Hematopoietic multipotent progenitor cell treated with erythropoietin and hydrocortisone succinate and interleukin-3 and kit ligand, for 4 days (in vitro differentiated cells): ENCODE results near the gene LTO1.

ENCODE experiments used
- DNase-seq: peaks from one replicate; pipeline ENCODE4 v3.0.0-alpha.2; 2015

The LTO1 gene

DNA sequence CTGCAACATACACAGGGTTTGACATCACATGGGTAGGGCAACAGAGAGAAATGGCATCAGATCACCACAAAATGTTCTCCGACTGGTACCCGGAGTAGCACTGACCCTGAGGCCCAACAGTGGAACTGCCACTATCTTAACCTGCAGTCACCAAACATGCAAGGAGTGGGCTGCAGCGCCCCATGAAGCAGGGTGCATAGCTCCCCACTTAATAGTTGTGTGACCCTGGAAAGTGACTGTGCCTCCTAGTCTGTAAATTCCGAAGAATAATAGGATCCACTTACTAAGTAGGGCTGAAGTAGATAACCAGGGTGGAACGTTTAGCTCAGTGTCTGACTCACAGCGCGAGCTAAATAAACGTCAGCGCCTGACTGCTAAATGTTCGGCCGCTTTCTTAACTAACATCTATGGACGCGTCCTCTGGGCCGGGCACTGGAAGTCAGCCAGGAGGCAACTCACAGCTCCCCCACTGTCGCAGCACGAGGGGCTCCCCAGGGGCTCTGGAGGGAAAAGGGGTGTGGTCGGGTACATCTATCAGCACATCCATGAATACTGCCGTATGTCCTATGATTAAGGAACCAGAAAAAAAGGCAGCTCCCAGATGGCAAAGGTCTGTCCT lies 777 bp downstream of the LTO1 start:
- DNase-seq, result peak; percentile 65

DNA sequence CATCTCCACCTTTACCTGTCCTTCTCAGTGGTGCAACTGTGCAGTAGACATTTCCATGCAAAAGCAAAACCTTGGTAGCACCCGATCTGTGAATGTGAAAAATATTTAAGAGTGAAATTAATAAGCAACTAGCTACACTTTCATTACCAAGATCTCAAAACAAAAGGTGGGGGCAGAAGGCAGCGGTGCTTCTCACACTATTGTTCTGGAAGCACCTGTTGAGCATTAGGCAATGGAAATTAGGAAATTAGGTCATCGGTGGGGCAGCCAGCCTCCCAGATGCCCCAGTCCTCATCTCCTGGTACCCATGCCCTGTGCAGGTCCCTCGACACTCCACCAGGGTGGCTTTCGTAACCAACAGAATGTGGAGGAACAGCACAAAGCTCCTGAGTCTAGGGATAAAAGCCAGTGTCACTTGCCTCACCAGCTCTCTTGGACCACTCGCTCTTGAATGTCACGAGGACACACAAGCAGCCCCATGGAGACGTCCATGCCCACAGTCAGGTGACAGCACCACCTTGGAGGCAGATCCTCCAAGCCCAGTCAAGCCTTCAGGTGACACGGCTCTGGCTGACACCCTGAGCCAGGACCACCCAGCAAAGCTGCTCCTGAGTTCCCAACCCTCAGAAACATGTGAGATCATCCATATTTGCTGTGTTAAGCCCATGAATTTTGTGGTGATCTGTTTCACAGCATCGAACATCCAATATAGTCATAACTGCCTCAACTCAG lies 3.3 kb downstream of the LTO1 start:
- DNase-seq, result no peak

DNA sequence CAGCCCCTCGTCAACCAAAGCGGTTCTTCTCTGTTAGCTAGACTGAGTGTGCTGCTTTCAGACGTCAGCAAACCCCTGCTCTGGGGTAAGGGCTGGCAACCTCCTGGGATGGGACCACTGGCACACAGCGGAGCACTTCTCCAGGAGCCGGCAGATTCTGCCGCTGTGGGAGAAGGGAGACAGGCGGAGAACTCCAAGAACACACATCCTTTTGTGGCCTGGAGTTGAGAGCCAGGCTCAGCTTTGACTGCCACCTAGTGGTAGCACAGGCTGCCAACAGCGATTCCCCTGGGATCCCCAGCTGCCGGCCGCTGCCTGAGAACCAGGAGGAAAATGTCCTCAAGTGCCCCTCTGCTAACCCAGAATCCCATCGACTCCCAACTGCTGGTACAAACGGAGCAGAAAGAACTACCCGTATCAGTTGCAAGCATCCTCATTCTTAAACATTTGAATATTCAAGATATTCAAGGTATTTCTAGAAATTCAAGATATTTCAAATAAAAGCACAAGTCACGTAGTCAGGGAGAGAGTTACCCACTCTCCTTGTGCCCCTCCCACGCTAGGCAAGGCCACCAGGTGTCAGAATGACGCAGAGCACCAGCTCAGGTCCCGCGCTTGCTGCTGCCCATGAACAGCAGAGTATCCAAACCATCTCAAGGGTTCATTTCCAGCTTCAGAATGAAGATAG lies 4.9 kb downstream of the LTO1 start:
- DNase-seq, result peak; percentile 79

DNA sequence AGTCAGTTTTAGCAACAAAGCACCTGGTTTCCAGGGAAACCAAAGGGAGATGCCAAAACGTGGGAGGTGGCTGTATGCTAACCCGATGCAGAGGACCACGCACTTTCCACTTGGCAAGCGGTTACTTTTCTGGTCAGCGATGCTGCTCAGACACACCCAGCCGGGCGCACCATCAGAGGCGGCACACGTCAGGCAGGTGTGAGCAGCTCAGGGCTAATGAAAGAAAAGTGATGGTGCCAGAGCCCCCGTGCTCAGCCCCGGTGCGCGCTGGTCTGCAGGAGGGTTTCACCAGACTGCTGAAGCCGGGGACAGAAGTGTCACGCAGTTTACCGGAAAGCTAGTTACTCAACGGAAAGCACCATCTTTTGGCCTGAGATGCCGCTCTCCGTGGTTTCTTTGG lies 5.7 kb downstream of the LTO1 start:
- DNase-seq, result no peak

DNA sequence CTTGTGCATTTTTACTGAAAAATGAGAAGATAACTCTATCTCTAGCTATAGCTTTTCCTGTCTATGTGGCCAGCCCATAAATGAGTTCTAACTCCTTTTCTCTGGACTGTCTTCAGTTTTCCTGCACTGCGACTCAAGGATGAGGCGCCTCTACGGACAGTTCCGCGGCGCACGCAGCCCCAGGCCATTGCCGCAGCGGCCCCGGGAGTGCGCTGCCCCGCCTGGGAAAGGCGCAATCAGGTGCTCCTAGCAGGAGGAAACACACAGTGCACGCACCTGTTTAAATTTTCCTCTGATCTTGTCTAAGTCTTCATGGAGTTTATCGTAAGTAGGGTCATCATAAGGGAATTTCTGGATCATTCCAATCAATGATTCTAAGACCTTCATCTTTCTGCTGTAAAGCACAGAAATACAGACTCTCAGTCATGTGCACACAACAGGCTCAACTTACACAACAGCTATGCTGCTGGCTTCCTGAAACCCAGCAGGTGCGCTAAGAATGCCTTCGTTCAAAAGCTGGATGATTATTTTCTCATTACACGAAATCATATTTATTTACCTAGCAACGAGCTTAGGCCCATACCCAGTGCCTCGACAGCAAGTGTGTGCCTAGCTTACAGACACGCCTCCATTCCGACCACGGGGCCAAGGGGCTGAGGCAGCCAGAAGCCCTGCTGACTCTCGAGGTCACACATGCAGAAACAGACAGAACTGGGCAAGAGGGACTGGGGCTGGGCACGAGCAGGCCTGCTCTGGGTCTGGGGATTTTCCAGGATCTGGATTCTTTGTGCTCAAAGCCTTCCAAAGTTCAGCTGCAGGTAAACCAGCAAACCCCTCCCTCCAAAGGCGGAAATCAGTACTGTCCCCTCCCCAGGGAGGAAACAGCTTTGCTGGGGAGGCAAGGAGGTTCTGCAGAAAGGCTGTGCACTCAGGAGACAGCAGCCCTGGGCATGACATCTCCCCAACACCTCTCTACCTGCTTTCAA lies 7.2 kb downstream of the LTO1 start:
- no peak for DNase-seq

DNA sequence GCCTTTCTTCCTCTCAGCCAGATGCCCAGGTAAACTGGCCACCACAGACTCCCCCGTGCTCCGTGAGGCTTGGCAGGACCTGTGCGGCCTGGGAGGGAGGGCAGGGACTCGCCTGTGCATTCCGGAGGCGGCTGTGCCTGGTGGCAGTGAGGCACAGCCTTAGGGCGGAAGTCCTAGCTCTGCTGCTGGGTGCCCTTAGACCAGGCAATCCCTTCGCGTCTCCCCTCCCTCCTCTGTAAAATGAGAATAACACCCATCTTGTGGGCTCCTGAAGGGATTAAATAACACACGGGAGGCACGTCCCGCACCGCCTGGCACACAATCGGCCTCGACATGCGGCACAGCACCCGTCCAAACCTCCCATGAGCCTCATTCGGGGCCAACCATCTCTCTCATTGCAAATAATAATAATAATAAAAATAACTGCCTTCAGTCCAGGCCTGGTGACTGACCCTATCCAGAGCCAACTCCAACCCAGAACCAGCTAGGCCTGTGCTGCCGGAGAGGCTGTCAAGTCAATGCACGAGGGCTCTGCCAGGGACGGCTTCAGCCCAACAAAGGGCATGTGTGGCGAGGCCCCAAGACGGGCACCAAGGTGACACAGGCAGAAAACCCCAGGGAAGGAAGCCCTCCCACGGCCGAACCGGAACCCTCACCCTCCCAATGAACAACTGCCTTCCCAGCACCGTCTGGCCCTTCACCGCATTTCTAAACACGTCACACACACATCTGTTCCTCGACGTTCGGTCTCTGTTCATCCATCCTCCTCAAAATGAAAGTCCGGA lies 8.2 kb downstream of the LTO1 start:
- DNase-seq, result no peak

DNA sequence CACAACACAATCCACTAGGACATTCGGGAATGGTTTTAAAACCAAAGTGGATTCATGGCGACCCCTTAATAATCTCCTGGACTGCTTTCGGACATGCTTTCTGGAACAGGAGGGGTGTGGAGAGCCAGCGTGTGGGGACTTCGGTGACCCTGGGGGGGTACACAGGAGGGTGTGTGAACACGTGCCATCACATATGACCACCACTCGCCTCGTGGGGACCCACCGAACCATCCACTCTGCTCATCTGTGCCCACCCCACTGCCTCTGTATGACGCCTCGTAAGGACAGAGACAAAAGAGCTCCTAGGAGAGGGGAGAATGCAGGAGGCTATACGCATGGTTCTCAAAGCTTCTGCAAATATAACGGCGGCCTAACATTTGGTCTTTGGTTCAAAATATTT lies 8.9 kb downstream of the LTO1 start:
- no peak for DNase-seq

DNA sequence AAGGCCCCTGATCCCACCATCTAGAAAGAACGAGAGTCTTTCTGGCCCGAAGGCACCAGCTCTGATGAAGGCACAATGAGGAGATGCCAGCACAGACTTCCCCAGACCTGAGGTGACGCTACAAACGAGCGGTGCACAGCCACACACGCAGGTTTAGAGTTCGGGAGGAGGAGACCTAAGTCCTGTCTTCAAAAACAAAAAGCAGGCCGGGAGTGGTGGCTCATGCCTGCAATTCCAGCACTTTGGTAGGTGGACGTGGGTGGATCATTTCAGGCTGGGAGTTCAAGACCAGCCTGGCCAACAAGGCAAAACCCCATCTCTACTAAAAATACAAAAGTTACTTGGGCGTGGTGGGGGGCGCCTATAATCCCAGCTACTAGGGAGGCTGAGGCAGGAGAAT lies 9.5 kb downstream of the LTO1 start:
- DNase-seq, result no peak

DNA sequence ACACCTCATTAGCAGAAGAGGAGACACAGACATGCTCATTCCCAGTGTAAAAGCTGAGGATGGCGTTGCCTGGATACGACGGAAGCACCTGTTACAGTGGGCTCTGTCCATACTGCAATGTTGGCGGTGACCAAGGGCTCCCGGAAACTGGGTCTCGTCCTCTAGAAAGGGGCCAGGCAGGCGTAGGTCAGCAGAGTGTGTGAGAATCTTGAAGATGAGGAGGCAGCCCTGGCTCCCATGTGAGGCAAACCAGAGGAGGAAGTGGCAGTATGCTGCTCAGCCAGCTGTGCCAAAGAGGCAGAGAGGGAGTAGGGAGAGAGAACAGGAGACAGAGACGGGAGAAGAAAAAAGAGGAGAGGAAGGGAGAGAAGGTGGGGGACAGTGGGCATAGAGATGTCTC lies 10.3 kb downstream of the LTO1 start:
- no peak for DNase-seq

DNA sequence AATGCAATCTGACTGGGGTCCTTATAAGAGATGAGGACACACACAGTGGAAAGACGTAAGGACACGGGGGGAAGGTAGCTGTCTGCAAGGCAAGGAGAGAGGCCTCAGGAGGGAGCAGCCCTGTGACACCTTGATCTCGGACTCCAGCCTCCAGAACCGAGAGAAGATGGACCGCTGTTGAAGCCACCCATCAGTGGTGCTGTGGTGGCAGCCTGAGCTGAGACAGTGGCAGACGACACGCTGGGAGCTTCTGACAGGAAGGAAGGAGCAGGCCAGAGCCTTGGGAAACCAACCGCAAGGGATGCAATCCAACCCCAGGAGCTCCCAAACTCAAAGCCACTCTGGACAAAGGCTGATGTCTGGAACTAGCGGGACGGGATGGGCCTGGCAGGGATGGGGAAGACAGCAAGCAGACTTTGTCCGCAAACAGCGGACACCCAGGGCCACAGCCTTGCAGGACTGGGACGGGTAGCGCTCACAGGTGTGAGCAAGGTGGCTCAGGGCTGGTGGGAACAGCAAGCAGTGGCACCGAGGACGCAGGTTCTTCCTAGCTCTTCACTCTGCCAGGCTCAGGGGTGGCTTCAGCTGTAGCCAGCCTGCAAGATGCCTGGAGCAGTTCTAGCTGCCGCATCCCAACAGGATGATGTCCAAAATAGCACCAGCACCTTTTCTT lies 10.9 kb downstream of the LTO1 start:
- no peak for DNase-seq

DNA sequence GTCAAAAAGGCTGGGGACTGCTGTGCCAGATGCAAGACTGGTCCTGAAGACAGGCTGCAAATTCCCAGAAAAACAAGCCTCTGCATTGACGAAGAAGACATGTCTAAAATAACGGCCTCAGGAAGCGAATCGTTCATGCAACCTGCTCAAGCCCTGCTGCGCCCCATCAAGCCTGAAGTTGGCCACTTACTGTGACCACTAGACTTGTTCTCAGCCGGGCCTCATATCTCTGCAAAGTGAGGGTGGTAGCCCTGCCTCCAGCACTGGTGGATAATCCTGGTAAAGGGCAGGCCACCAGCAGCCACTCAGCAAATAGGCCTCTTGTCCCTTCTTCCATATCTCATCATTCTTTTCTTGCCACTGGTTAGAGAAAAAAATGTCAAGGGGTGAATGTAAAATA lies 11.8 kb downstream of the LTO1 start:
- DNase-seq, result no peak

DNA sequence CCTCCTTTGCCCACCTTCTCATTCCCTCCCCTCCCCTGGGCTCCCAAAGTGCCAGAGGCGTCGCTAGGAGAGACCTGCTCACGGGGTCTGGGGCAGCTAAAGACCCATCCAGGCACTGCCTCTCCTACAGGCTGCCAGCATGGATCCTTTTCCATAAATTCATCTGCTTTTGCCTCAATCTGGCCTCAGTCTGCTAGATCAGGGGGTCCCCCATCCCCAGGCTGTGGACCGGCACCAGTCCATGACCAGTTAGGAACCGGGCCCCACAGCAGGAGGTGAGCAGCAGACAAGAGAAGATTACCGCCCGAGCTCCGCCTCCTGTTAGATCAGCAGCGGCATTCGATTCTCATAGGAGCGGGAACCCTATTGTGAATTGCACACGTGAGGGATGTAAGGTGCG lies 12.3 kb downstream of the LTO1 start:
- DNase-seq, result no peak

DNA sequence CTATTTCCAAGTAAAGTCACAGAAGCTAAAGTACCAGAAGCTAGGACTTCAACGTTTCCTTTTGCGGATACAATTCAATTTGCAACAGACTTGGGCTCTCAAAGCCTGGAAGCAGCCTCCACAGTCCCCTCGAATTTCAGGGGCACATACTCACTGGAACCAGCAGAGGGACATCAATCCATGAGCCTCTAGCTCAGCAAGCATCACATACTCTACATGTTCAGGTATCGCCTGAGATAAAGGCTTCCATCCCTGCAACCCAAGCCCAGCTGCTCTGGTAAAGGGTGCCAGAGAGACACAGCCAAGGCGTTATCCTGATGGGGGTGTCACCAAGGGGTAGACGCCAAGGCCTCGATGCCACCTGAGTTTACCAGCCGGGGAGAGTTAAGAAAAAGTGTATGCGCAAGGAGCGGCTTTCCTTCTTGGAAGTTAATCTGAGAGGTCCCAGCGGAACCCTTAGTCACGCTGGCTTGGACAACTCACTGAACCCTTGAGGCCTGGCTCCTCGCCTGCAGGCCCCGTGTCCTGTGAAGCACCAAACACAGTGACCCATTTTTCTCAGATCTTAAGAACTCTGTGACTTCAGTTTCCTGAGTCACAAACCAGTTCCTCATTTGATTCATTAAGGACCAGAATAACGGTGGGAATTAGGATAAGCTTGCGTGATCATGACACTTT lies 13.0 kb downstream of the LTO1 start:
- DNase-seq, result peak; percentile 51

DNA sequence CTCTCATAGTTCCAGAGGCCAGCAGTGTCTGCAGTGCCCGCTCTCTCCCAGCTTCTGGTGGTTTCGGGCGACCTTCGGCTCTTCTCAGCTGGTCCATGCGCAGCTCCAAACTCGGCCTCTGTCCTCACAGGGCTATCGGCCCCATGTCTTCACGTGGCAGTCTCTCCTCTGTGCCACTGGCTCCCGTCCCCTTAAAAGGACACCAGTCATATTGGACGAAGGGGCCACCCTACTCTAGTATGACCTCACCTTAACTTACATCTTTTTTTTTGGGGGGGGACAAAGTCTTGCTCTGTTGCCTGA lies 13.8 kb downstream of the LTO1 start:
- DNase-seq, result no peak

DNA sequence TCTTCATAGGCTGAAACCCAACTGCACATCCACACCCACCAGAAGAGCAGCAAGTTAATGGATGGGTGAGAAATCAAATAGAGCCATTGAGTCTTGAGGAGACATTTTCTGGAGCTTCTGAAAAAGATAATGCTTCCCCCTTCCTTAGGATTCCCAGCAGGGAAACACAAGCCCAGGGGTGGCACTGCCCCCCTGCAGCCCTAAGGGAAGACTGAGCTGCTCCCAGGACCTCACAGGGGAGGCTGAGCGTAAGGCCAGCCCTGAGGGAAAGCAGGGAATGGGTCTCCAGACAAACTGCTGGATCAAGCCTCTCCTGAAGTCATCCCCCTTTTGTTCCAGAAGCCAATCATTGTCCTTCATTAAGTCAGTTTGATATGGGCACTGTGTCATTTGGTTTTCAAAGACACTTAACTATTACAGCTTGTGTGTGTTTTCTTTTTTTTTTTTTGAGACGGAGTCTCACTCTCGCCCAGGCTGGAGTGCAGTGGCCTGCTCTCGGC lies 15.1 kb downstream of the LTO1 start:
- DNase-seq, result no peak

DNA sequence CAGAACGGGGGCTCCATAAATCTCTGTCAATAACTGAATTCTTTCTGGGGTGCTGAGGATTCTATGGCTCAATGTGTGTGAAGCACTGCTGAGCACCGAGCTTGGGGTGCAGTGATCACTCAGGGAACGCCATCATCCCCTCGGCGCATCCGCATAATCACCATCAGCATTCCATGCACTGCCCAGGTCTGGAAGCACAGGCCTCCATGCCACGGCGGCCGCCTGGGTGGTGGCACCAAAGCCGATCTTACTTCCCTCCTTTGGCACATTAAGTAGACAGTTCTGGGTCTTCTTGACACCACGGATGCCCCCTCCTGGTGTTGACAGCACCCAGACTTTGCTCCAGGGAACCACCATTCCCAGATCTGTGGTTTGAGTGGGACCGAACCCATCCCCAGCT lies 15.6 kb downstream of the LTO1 start:
- no peak for DNase-seq

DNA sequence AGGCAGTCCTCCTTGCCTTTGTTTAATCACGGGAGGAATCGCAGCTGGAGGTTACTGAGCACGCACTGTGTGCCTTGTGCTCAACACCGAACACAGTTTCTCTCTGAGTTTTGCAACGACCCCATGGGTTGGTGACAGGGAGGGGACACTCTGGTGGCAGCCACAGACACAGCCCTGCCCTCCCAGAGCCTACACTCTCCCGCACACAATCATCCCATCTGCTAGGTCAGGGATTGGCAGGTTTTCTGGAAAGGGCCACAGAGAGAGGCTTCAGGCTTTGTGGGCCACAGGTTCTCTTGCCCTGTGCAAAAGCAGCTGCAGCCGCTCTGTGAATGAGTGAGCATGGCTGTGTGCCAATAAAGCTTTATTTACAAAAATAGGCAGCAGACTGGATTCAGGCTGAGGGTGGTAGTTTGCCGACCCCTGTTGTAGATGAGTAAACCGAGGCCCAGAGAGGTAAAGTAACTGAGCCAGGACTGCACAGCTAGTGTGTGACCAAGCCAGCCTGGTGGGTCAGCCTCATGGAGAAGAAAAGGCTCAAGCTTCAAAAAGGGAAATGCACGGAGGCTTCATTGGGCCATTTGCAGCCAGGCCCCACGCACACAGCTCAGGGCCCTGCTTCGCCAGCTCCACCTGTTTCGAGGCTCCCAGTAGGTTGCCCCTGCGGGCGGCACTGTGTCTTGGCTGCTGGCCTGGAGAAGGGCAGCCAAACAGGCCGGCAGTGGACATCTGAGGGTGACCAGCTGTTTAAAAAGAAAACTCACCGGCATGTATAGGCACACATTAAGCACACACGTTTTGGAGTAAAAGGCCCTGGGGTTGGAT lies 16.3 kb downstream of the LTO1 start:
- no peak for DNase-seq

DNA sequence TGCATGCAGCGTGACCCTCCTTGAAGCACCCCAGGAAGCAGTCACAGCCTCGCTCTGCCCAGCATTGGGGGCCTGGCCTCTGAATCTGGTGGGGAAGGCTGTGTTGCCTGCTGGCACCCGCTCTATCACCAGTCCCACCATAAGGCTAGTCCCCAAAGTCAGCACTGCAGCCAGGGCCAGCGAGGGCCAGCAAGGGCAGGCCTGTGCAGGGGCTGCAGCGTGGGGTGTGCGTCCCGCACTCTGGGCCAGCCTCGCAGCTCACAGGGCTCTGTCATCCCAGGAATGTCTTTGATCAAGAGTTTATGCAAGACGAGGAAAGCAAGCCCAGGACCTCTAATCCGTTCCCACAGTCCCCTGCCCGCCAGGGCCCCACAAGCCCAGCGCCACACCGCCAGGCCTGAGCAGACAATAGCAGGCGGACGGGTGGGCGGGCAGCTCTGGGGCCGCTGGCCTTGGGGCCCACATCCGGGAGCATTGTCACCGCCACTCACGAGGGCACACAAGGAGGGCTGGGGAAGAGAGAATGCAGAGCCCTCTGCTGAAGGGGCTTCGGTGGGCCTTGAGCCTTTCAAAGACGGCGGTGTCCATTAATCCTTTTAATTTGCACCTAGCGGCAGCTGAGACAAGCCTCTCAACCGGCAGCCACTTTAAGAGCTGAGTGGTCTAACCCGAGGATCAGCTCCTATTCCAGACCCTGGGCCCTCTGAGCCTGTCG lies 17.1 kb downstream of the LTO1 start:
- no peak for DNase-seq

DNA sequence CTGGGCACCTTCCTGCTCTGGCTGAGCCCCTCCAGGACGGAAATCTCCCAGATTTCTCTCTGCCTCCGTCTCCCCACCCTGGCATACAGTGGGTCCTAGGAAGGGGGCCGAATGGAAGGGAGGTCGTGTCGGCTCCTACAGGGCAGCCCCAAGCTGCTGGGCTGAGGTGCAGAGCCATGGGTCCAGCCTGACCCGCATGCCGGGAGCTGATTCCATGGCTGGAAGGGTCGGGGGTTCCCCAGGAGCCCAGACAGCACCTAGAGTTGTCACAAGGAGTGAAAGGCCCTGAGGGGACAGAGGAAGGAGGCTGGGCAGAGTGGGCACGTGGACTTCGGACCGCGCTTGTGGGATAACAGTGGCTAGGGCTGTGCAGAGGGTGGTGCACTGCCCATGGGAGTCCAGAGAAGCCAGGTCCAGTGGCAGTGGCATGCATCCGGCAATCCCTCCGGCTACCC lies 17.7 kb downstream of the LTO1 start:
- no peak for DNase-seq
